ENCODE data around the gene ADARB1.

The ADARB1 gene

GRCh38 chr21:45029948-45030681 lies 44.3 kb upstream of the ADARB1 start:
- Histone ChIP-seq H3K27ac (peak overlapping the region; percentile 53 to 98), H3K4me3 (peak overlapping the region; percentile 8)
- DNase-seq (ENCODE audit: low spot score): peak; percentile 73
- TF ChIP-seq CTCF (IDR thresholded peaks at IDR 0.05): no peak

DNA sequence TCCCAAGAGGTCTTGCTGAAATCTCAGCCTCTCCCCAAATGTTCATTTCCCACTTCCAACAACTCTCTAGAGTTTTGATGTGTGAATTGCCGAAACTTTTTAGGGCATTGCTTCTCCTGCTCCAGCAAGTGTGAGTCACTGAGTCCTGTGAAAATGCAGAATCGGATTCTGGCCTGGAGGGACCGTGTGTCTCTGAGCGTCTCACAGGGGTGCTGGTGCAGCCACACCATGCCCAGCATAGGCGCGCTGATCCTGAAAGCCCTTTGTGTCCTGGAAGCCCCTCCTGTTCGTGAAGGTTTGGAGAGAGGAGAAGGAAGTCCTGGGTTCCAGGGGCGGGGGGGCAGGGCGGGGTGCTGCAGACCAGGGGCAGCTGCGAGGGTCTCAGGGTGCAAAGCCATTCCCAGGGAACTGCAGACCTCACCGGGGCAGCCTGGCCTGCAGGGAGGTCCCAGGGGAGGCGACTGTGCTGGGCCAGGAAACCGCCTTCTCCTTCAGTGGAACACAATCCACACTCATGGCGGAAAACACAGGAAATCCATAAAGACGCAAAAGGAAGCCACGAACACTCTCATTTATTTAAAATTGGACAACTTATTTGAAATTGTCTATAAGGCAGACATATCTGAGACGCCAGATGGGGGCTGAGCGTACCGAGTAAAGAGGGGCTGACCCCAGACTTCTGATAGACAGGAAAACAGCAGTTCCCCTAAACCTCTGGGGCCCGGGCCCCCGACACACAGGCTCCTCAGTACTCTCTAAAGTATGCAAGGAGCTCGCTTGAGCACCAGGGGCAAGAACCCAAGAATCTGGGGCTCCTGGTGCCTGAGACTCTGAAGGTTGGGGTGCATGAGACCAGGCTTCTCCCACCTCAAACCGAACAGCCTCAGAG lies 43.5 kb upstream of the ADARB1 start:
- no peak for TF ChIP-seq CTCF (IDR thresholded peaks at IDR 0.05)
- H3K27ac ChIP-seq: peak overlapping the region; percentile 53 to 98
- peak overlapping the region; percentile 8 for H3K4me3 ChIP-seq
- peak; percentile 70 for DNase-seq (ENCODE audit: low spot score)

GRCh38 chr21:45031571-45032191 lies 42.7 kb upstream of the ADARB1 start:
- H3K27ac ChIP-seq: peak overlapping the region; percentile 86 to 98
- no peak for DNase-seq (ENCODE audit: low spot score)
- no peak overlapping the region for H3K4me3 ChIP-seq
- no peak for TF ChIP-seq CTCF (IDR thresholded peaks at IDR 0.05)

DNA sequence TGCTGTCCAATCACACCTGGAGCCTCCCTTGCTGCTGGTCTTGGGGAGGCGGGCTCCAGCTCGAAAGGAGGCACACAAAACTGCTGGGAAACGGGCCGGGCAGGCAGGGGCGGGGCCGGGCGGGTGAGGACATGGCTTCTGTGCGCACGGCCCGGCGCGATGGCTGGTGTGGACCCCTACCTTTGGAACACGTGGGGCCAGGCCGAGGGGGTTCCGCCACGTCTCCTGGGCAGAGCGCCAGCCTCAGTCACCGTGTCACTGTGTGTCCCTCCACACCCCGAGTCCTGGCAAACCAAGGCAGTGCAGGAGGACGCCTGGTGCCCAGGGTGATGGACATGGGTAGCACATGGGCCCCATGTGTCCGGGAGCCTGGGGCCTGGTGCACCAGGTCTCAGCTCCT lies 42.0 kb upstream of the ADARB1 start:
- DNase-seq (ENCODE audit: low spot score): no peak
- peak overlapping the region; percentile 86 to 98 for H3K27ac ChIP-seq
- no peak for TF ChIP-seq CTCF (IDR thresholded peaks at IDR 0.05)
- H3K4me3 ChIP-seq: no peak overlapping the region

DNA sequence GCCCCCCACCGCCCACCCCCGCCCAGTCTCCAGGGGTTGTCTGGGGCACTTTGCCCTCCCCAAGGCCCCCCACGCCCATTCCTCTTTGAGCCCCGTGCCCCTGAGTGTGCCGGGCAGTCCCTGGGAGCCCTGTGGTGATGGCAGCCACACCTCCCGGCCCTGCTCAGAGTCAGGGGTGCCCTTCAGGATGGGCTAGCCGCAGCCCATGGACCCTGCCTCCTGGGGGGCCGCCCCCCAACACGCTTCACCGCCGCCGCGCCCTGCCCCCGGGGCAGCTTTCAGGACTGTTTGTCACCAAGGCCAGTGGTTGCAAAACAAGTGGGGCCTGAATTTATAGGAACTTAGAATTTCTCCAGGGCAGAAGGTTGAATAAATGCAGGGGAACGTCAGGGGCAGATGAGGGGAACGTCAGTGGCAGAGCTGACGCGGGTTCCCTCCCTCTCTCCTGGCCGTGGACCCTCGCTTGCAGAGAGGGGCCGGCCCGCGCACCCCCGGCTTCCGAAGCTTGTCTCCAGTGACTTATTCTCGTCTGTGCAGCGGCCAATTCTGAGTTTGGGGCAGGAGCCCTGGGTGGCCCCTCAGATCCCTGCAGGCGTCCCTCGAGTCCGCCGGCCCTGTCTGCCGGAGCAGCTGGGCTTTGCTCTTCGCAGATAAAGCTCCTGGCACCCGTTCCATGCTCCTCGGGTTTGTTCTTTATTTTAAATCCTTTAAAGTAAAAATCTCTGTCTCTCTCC lies 41.2 kb upstream of the ADARB1 start:
- peak overlapping the region; percentile 86 to 98 for H3K27ac ChIP-seq
- H3K4me3 ChIP-seq: peak overlapping the region; percentile 43
- TF ChIP-seq CTCF (IDR thresholded peaks at IDR 0.05): no peak

GRCh38 chr21:45033791-45034555 lies 40.4 kb upstream of the ADARB1 start:
- DNase-seq (ENCODE audit: low spot score): no peak
- H3K4me3 ChIP-seq: peak overlapping the region; percentile 51
- TF ChIP-seq CTCF (IDR thresholded peaks at IDR 0.05): no peak
- peak overlapping the region; percentile 86 to 98 for H3K27ac ChIP-seq

More for the DNA sequence above, 41.2 kb upstream of the ADARB1 start:
- DNase-seq (ENCODE audit: low spot score): no peak
